Measurements from ENCODE around the gene NLRP8.

DNA sequence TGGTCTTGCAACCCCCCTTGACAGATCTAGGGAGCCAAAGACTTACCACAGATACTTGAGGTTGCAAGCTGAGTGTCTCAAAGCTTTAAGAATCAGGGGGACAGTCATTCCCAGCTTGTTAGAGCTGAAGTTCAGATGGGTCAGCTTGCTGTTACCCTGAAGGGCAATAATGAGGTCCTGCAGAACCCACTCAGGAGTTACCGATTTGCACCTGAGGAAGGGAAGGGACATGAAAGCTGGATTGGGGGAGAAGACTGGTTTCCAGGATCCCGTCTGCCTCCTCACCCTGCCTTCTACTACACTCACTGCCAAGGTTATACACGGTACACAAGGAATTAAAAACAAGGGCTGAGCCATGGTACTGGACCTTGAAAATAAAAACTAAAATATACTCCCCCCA is 39.9 kb upstream of the NLRP8 start:
- TF ChIP-seq, protein P1, sequence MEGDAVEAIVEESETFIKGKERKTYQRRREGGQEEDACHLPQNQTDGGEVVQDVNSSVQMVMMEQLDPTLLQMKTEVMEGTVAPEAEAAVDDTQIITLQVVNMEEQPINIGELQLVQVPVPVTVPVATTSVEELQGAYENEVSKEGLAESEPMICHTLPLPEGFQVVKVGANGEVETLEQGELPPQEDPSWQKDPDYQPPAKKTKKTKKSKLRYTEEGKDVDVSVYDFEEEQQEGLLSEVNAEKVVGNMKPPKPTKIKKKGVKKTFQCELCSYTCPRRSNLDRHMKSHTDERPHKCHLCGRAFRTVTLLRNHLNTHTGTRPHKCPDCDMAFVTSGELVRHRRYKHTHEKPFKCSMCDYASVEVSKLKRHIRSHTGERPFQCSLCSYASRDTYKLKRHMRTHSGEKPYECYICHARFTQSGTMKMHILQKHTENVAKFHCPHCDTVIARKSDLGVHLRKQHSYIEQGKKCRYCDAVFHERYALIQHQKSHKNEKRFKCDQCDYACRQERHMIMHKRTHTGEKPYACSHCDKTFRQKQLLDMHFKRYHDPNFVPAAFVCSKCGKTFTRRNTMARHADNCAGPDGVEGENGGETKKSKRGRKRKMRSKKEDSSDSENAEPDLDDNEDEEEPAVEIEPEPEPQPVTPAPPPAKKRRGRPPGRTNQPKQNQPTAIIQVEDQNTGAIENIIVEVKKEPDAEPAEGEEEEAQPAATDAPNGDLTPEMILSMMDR (conservative IDR thresholded peaks at IDR 0.05; ENCODE audit: low read depth, low read length) = no peak
- no peak for TF ChIP-seq EZH2 (IDR thresholded peaks at IDR 0.05; ENCODE audit: borderline replicate concordance, low read depth, low read length, poor library complexity, severe bottlenecking)
